Common myeloid progenitor, CD34-positive (primary cell): ENCODE measurements around the gene DOP1B.
"Not testable (repeated sequence)": the region's sequence is repeated elsewhere in the genome, so short reads cannot be mapped to it uniquely, and the experiment has no call there.

Source experiments
- CTCF ChIA-PET: fragments of 350-600 bp; sonication (Branson Sonifier 250); formaldehyde crosslinking; loops from one replicate; lab custom pipeline; 2021; ENCODE audit warnings: antibody characterized with exemption; lab: Charles Lee
- POLR2A ChIA-PET: fragments of 350-600 bp; sonication (Branson Sonifier 250); formaldehyde crosslinking; loops from one replicate; lab custom pipeline; 2021; ENCODE audit warnings: antibody characterized with exemption; lab: Charles Lee
- DNase-seq, 3 donors: peaks; one replicate each; pipeline versions ENCODE4 v3.0.0 to v3.0.0-alpha.2; 2013
- H3K27ac ChIP-seq, 2 experiments: 1 replicate in 1 of 2; 2 replicates in 1 of 2; pipeline ENCODE4 v1.7.0; 2013; ENCODE audit warnings: inconsistent platforms in 2 of 2, low read length in 2 of 2, mild to moderate bottlenecking in 2 of 2, low read depth in 1 of 2, moderate library complexity in 1 of 2; ENCODE audit not compliant: severe bottlenecking in 2 of 2, insufficient read depth in 1 of 2, poor library complexity in 1 of 2
- H3K27me3 ChIP-seq, 5 experiments: replicated peaks in 2 of 5; 1 replicate in 3 of 5; 2 replicates in 2 of 5; pipeline versions ENCODE4 v1.6.1 to v1.7.0; 2013; ENCODE audit warnings: low read length in 4 of 5, mild to moderate bottlenecking in 2 of 5, moderate library complexity in 2 of 5, inconsistent platforms in 1 of 5; ENCODE audit not compliant: insufficient read depth in 5 of 5, control insufficient read depth in 4 of 5
- H3K36me3 ChIP-seq, 4 experiments: 1 replicate in 2 of 4; 2 replicates in 2 of 4; pipeline versions ENCODE4 v1.6.1 to v1.7.0; 2013; ENCODE audit warnings: low read length in 3 of 4, control low read depth in 1 of 4, mild to moderate bottlenecking in 1 of 4; ENCODE audit not compliant: control insufficient read depth in 4 of 4, insufficient read depth in 4 of 4
- H3K4me1 ChIP-seq, 4 experiments: 1 replicate in 3 of 4; 2 replicates in 1 of 4; pipeline versions ENCODE4 v1.6.1 to v1.7.1; 2013; ENCODE audit warnings: low read length in 3 of 4, mild to moderate bottlenecking in 3 of 4, control low read depth in 1 of 4, inconsistent platforms in 1 of 4, moderate library complexity in 1 of 4; ENCODE audit not compliant: control insufficient read depth in 4 of 4, insufficient read depth in 4 of 4; ENCODE audit errors: control extremely low read depth in 1 of 4
- H3K4me3 ChIP-seq, 7 experiments: 1 replicate in 4 of 7; 2 replicates in 3 of 7; pipeline versions ENCODE4 v1.5.1 to v1.7.0; 2013; ENCODE audit warnings: mild to moderate bottlenecking in 7 of 7, low read length in 6 of 7, moderate library complexity in 6 of 7, inconsistent platforms in 2 of 7, low read depth in 2 of 7, control low read depth in 1 of 7; ENCODE audit not compliant: insufficient read depth in 4 of 7, control insufficient read depth in 1 of 7; ENCODE audit errors: extremely low read depth in 1 of 7
- H3K9me3 ChIP-seq, 5 experiments: 1 replicate in 4 of 5; 2 replicates in 1 of 5; pipeline versions ENCODE4 v1.6.1 to v1.7.1; 2013; ENCODE audit warnings: low read length in 4 of 5, mild to moderate bottlenecking in 2 of 5, inconsistent platforms in 1 of 5, low read depth in 1 of 5, moderate library complexity in 1 of 5; ENCODE audit not compliant: control insufficient read depth in 4 of 5, insufficient read depth in 2 of 5; ENCODE audit errors: control extremely low read depth in 1 of 5
- WGBS: methylation state at CpG from one replicate; pipeline ENCODE4 v1.1.5; 2013; ENCODE audit not compliant: insufficient coverage; 5-methylcytosine and 5-hydroxymethylcytosine counted together

The DOP1B gene

GRCh38 chr21:36195613-36196012, 39.0 kb downstream of the DOP1B start:
- no peaks in the 10 kb centered on the region for H3K27me3 ChIP-seq
- no peak for DNase-seq
- H3K4me1 ChIP-seq = no peaks in the 10 kb centered on the region
- no peak overlapping the region for H3K4me3 ChIP-seq
- no CpG with 5 or more reads among the region's 1 CpG for WGBS
- no peak overlapping the region for H3K27ac ChIP-seq
- peaks cover 0 to 4% (median 2%) of the 10 kb centered on the region in 4 experiments for H3K36me3 ChIP-seq
- CTCF ChIA-PET = no interaction called here
- no peaks in the 10 kb centered on the region for H3K9me3 ChIP-seq
- POLR2A ChIA-PET = no interaction called here

- CTCF ChIA-PET = interaction anchor here (1.2 kb wide), 1 partner anchor 48 kb away, joined by 3 read pairs; no protein-coding TSS in a partner anchor
Observed at GRCh38 chr21:36199021-36199420, 42.4 kb downstream of the DOP1B start.

GRCh38 chr21:36199575-36199974, 43.0 kb downstream of the DOP1B start:
- POLR2A ChIA-PET, H3K27me3 ChIP-seq, H3K4me3 ChIP-seq, DNase-seq, CTCF ChIA-PET, H3K9me3 ChIP-seq, H3K27ac ChIP-seq, H3K4me1 ChIP-seq: not testable (repeated sequence)
- WGBS = no CpG with 5 or more reads among the region's 5 CpGs
- peaks cover 0 to 15% (median 3%) of the 10 kb centered on the region in 4 experiments for H3K36me3 ChIP-seq

More at GRCh38 chr21:36199021-36199420, 42.4 kb downstream of the DOP1B start:
- Histone ChIP-seq H3K27me3 (no peaks in the 10 kb centered on the region), H3K9me3 (no peaks in the 10 kb centered on the region), H3K36me3 (peaks cover 0 to 15% (median 3%) of the 10 kb centered on the region in 4 experiments), H3K4me3 (no peak overlapping the region), H3K4me1 (no peaks in the 10 kb centered on the region), H3K27ac (no peak overlapping the region)
- POLR2A ChIA-PET = no interaction called here
- no peak for DNase-seq
- WGBS = 91% methylated on average over 9 of the region's 9 CpGs

- no peak overlapping the region for H3K4me3 ChIP-seq
- no peaks in the 10 kb centered on the region for H3K4me1 ChIP-seq
- DNase-seq = no peak
- H3K36me3 ChIP-seq = peaks cover 0 to 15% (median 3%) of the 10 kb centered on the region in 4 experiments
- no peaks in the 10 kb centered on the region for H3K9me3 ChIP-seq
- ChIA-PET CTCF (interaction anchor here (1.2 kb wide), 1 partner anchor 47 kb away, joined by 3 read pairs; no protein-coding TSS in a partner anchor), POLR2A (no interaction called here)
- no peaks in the 10 kb centered on the region for H3K27me3 ChIP-seq
- WGBS = 95% methylated on average over 23 of the region's 23 CpGs
- no peak overlapping the region for H3K27ac ChIP-seq
Observed at GRCh38 chr21:36200081-36200561, 43.5 kb downstream of the DOP1B start.

- ChIA-PET POLR2A (interaction anchor here (1.3 kb wide), 1 partner anchor 47 kb away, joined by 3 read pairs; the partner anchor contains the start of gene DOP1B), CTCF (interaction anchor here (1.0 to 1.6 kb wide), 4 partner anchors 14 to 62 kb away, joined by 3 to 4 read pairs (median 3); no protein-coding TSS in a partner anchor)
- Histone ChIP-seq H3K27ac (no peak overlapping the region), H3K27me3 (no peaks in the 10 kb centered on the region), H3K4me3 (no peak overlapping the region), H3K36me3 (peaks cover 0 to 15% (median 3%) of the 10 kb centered on the region in 4 experiments), H3K9me3 (no peaks in the 10 kb centered on the region), H3K4me1 (peaks cover 0 to 5% (median 1%) of the 10 kb centered on the region in 4 experiments)
- WGBS = 94% methylated on average over 9 of the region's 10 CpGs
- DNase-seq = no peak
Observed at GRCh38 chr21:36202726-36203602, 46.3 kb downstream of the DOP1B start.

- peaks cover 0 to 5% (median 1%) of the 10 kb centered on the region in 4 experiments for H3K4me1 ChIP-seq
- peaks cover 0 to 15% (median 3%) of the 10 kb centered on the region in 4 experiments for H3K36me3 ChIP-seq
- no peaks in the 10 kb centered on the region for H3K27me3 ChIP-seq
- 57% methylated on average over 1 of the region's 1 CpG for WGBS
- CTCF ChIA-PET = interaction anchor here (1.3 kb wide), 1 partner anchor 14 kb away, joined by 3 read pairs; no protein-coding TSS in a partner anchor
- H3K4me3 ChIP-seq = no peak overlapping the region
- DNase-seq = peak in 1 of 3 donors; percentile 5
- no peak overlapping the region for H3K27ac ChIP-seq
- no peaks in the 10 kb centered on the region for H3K9me3 ChIP-seq
- POLR2A ChIA-PET = interaction anchor here (1.3 kb wide), 1 partner anchor 47 kb away, joined by 3 read pairs; the partner anchor contains the start of gene DOP1B
Observed at GRCh38 chr21:36203603-36203889, 46.9 kb downstream of the DOP1B start.

- H3K27me3 ChIP-seq = no peaks in the 10 kb centered on the region
- peaks cover 0 to 5% (median 1%) of the 10 kb centered on the region in 4 experiments for H3K4me1 ChIP-seq
- no peak overlapping the region for H3K27ac ChIP-seq
- no peaks in the 10 kb centered on the region for H3K9me3 ChIP-seq
- no peak for DNase-seq
- POLR2A ChIA-PET = no interaction called here
- WGBS = 95% methylated on average over 5 of the region's 6 CpGs
- CTCF ChIA-PET = interaction anchor here (0.7 kb wide), 1 partner anchor 64 kb away, joined by 3 read pairs; no protein-coding TSS in a partner anchor
- no peak overlapping the region for H3K4me3 ChIP-seq
- peaks cover 0 to 19% (median 4%) of the 10 kb centered on the region in 4 experiments for H3K36me3 ChIP-seq
Observed at GRCh38 chr21:36204980-36205379, 48.4 kb downstream of the DOP1B start.
